ENCODE results near the gene FMO3. TPM values are rescaled to one million over a fixed set of nuclear protein-coding genes. Genes with fewer than 3 reads are reported as not detected.

Gene FMO3
- total RNA-seq, 1 experiment from 2014 or later = not detected

- Histone ChIP-seq H3K4me3 (no peak overlapping the region), H3K27ac (no peak overlapping the region), H3K36me3 (ENCODE audit: low read depth) (no peaks in the 10 kb centered on the region), H4K20me1 (ENCODE audit: insufficient read depth) (no peaks in the 10 kb centered on the region), H3K9me2 (ENCODE audit: insufficient read depth) (no peaks in the 10 kb centered on the region), H3K79me2 (ENCODE audit: low read depth) (no peaks in the 10 kb centered on the region), H3K4me1 (replicated peaks; ENCODE audit: insufficient read depth) (no peaks in the 10 kb centered on the region), H3K9me3 (ENCODE audit: insufficient read depth, low read depth) (no peaks in the 10 kb centered on the region), H2AFZ (no peak overlapping the region), H3F3A (ENCODE audit: insufficient read depth, low read depth) (no peaks in the 10 kb centered on the region), H3K27me3 (ENCODE audit: insufficient read depth, low read depth) (no peaks in the 10 kb centered on the region), H3K4me2 (no peak overlapping the region)
- CTCF ChIA-PET = no interaction called here
- BruUV-seq (replicated peaks) = no TSS peak
- TF ChIP-seq CTCF (conservative IDR thresholded peaks at IDR 0.05) (no peak), EZH2 (IDR thresholded peaks at IDR 0.05; ENCODE audit: low read depth) (no peak)
- POLR2A ChIA-PET (ENCODE audit: unreplicated experiment) = no interaction called here
- DNase-seq = no peak
- intact Hi-C loops (cut with micrococcal nuclease; ENCODE audit: unreplicated experiment) = no loop called here
Observed at GRCh38 chr1:171055966-171056643, 34.6 kb upstream of the FMO3 start.

- TF ChIP-seq CTCF (conservative IDR thresholded peaks at IDR 0.05) (no peak), EZH2 (IDR thresholded peaks at IDR 0.05; ENCODE audit: low read depth) (no peak)
- intact Hi-C loops (cut with micrococcal nuclease; ENCODE audit: unreplicated experiment) = no loop called here
- no peaks in the 10 kb centered on the region for H3K9me2 ChIP-seq (ENCODE audit: insufficient read depth)
- H3K27me3 ChIP-seq (ENCODE audit: insufficient read depth, low read depth) = no peaks in the 10 kb centered on the region
- no peaks in the 10 kb centered on the region for H3K79me2 ChIP-seq (ENCODE audit: low read depth)
- no peak overlapping the region for H2AFZ ChIP-seq
- no peak overlapping the region for H3K4me2 ChIP-seq
- BruUV-seq (replicated peaks) = no TSS peak
- H3K36me3 ChIP-seq (ENCODE audit: low read depth) = no peaks in the 10 kb centered on the region
- POLR2A ChIA-PET (ENCODE audit: unreplicated experiment) = no interaction called here
- no peaks in the 10 kb centered on the region for H3K4me1 ChIP-seq (replicated peaks; ENCODE audit: insufficient read depth)
- no peak overlapping the region for H3K27ac ChIP-seq
- H4K20me1 ChIP-seq (ENCODE audit: insufficient read depth) = no peaks in the 10 kb centered on the region
- H3K4me3 ChIP-seq = no peak overlapping the region
- DNase-seq = no peak
- no peaks in the 10 kb centered on the region for H3K9me3 ChIP-seq (ENCODE audit: insufficient read depth, low read depth)
- H3F3A ChIP-seq (ENCODE audit: insufficient read depth, low read depth) = no peaks in the 10 kb centered on the region
- CTCF ChIA-PET = no interaction called here
Observed at GRCh38 chr1:171061425-171062143, 29.1 kb upstream of the FMO3 start.

GRCh38 chr1:171062902-171063301, 27.8 kb upstream of the FMO3 start:
- Histone ChIP-seq H2AFZ (no peak overlapping the region), H3K79me2 (ENCODE audit: low read depth) (no peaks in the 10 kb centered on the region), H3K27ac (no peak overlapping the region), H3F3A (ENCODE audit: insufficient read depth, low read depth) (no peaks in the 10 kb centered on the region), H3K9me2 (ENCODE audit: insufficient read depth) (no peaks in the 10 kb centered on the region), H3K4me3 (no peak overlapping the region), H3K27me3 (ENCODE audit: insufficient read depth, low read depth) (no peaks in the 10 kb centered on the region), H4K20me1 (ENCODE audit: insufficient read depth) (no peaks in the 10 kb centered on the region), H3K4me1 (replicated peaks; ENCODE audit: insufficient read depth) (no peaks in the 10 kb centered on the region), H3K4me2 (no peak overlapping the region), H3K36me3 (ENCODE audit: low read depth) (no peaks in the 10 kb centered on the region), H3K9me3 (ENCODE audit: insufficient read depth, low read depth) (no peaks in the 10 kb centered on the region)
- BruUV-seq (replicated peaks) = no TSS peak
- no peak for DNase-seq
- POLR2A ChIA-PET (ENCODE audit: unreplicated experiment) = no interaction called here
- intact Hi-C loops (cut with micrococcal nuclease; ENCODE audit: unreplicated experiment) = no loop called here
- TF ChIP-seq EZH2 (IDR thresholded peaks at IDR 0.05; ENCODE audit: low read depth) = no peak
- no peak for TF ChIP-seq CTCF (conservative IDR thresholded peaks at IDR 0.05)
- CTCF ChIA-PET = no interaction called here
